K562 (cell line): ENCODE measurements around the gene SRRT. TPM values are rescaled to one million over a fixed set of nuclear protein-coding genes. Genes with fewer than 3 reads are reported as not detected.

ENCODE experiments used
- ATF2 ChIP-seq: sonication (generic); formaldehyde crosslinking; IDR thresholded peaks from 2 replicates; pipeline ENCODE4 v1.8.1; 2022; ENCODE audit warnings: missing genetic modification reagents
- CREM ChIP-seq: IDR thresholded peaks from 2 replicates; pipeline ENCODE4 v1.6.1; 2014; ENCODE audit warnings: antibody characterized with exemption, low read depth
- DMBX1 ChIP-seq: fragments of 250-450 bp; sonication (Bioruptor Pico); IDR thresholded peaks from 2 replicates; pipeline ENCODE4 v1.8.0; 2022; ENCODE audit warnings: inconsistent platforms, mild to moderate bottlenecking, moderate library complexity, borderline replicate concordance
- GABPB2 ChIP-seq: fragments of 250-450 bp; sonication (Bioruptor Pico); conservative IDR thresholded peaks from 2 replicates; pipeline ENCODE4 v1.5.1; 2021; ENCODE audit warnings: mild to moderate bottlenecking
- HMGN3 ChIP-seq: IDR thresholded peaks from 2 replicates; pipeline ENCODE4 v1.6.1; 2011; ENCODE audit warnings: borderline replicate concordance, low read depth, mild to moderate bottlenecking, mixed read lengths, low read length; ENCODE audit not compliant: insufficient read length; ENCODE audit errors: extremely low read depth
- JUN ChIP-seq, 2 experiments: sonication (generic) in 1 of 2; formaldehyde crosslinking in 1 of 2; IDR thresholded peaks; 2 replicates each; pipeline versions ENCODE4 v1.6.1 to v1.8.0; 2012 to 2022; ENCODE audit warnings: borderline replicate concordance in 2 of 2, mild to moderate bottlenecking in 2 of 2, improper control_type of control experiment in 1 of 2, low read depth in 1 of 2, low read length in 1 of 2, missing genetic modification reagents in 1 of 2
- KAT8 ChIP-seq: fragments of 450-650 bp; IDR thresholded peaks from 2 replicates; pipeline ENCODE4 v1.6.1; 2016; ENCODE audit warnings: low read depth, mild to moderate bottlenecking
- MBD2 ChIP-seq: sonication (generic); IDR thresholded peaks from 2 replicates; pipeline ENCODE4 v1.6.1; 2016; ENCODE audit warnings: low read depth, borderline replicate concordance
- MITF ChIP-seq: IDR thresholded peaks from 2 replicates; pipeline ENCODE4 v1.6.1; 2014; ENCODE audit warnings: antibody characterized with exemption
- NFE2 ChIP-seq: IDR thresholded peaks from 2 replicates; pipeline ENCODE4 v1.6.1; 2014; ENCODE audit warnings: antibody characterized with exemption, low read depth
- NR1H2 ChIP-seq: sonication (generic); formaldehyde crosslinking; IDR thresholded peaks from 2 replicates; pipeline ENCODE4 v1.4.0; 2020; ENCODE audit warnings: mild to moderate bottlenecking, missing genetic modification reagents
- PHB ChIP-seq: fragments of 250-450 bp; sonication (Bioruptor Pico); IDR thresholded peaks from 2 replicates; pipeline ENCODE4 v1.5.0; 2021
- PHF8 ChIP-seq: fragments of 200-600 bp; sonication (generic); IDR thresholded peaks from 2 replicates; pipeline ENCODE4 v1.6.1; 2012; ENCODE audit warnings: mixed run types, mild to moderate bottlenecking, inconsistent platforms, low read length, moderate library complexity, borderline replicate concordance
- POLR2AphosphoS5 ChIP-seq: IDR thresholded peaks from 2 replicates; pipeline ENCODE4 v1.6.1; 2011; ENCODE audit warnings: mild to moderate bottlenecking, low read depth, low read length, moderate library complexity; ENCODE audit not compliant: control insufficient read depth, insufficient read depth
- RBBP5 ChIP-seq: fragments of 200-600 bp; sonication (generic); IDR thresholded peaks from 2 replicates; pipeline ENCODE4 v1.6.1; 2012; ENCODE audit warnings: borderline replicate concordance, mild to moderate bottlenecking, low read length, control low read depth, inconsistent platforms; ENCODE audit not compliant: insufficient read depth, poor library complexity, severe bottlenecking
- RBFOX2 ChIP-seq: fragments of 200-400 bp; formaldehyde crosslinking; IDR thresholded peaks from 2 replicates; pipeline ENCODE4 v1.6.1; 2017; ENCODE audit warnings: low read depth, mild to moderate bottlenecking, low read length, moderate library complexity
- RFX5 ChIP-seq: IDR thresholded peaks from 2 replicates; pipeline ENCODE4 v1.6.1; 2011; ENCODE audit warnings: low read depth, mild to moderate bottlenecking, improper control_type of control experiment, low read length
- ZNF274 ChIP-seq: IDR thresholded peaks from 2 replicates; pipeline ENCODE4 v1.6.1; 2011; ENCODE audit warnings: low read depth, mild to moderate bottlenecking, low read length, moderate library complexity, borderline replicate concordance
- ZNF609 ChIP-seq: sonication (generic); formaldehyde crosslinking; IDR thresholded peaks from 2 replicates; pipeline ENCODE4 v1.8.1; 2023; ENCODE audit warnings: missing genetic modification reagents, mild to moderate bottlenecking, borderline replicate concordance
- polyA plus RNA-seq, 8 experiments: library from polyadenylated mRNA; depleted of rRNA in 4 of 8; stranded (reverse) in 5 of 8; unstranded in 3 of 8; fragments of >200 nt; fragmentation: Nextera tagmentation in 2 of 8; fragmentation: Illumina TruSeq in 1 of 8; extraction: Ambion mirVana in 2 of 8; extraction: Trizol in 1 of 8; gene quantifications; 2 replicates each; pipeline versions ENCODE4 v1.2.1 to v1.2.3, GENCODE V29; 2011 to 2014; ENCODE audit warnings: inconsistent platforms in 1 of 8, missing spikeins in 1 of 8
- total RNA-seq, 7 experiments: library from RNA; depleted of rRNA in 6 of 7; stranded (reverse); fragments of >200 nt in 6 of 7; fragmentation: Illumina TruSeq in 2 of 7; extraction: Trizol in 2 of 7; gene quantifications; 2 replicates each; pipeline versions ENCODE4 v1.2.1 to v1.2.3, GENCODE V29; 2011 to 2021; ENCODE audit warnings: low replicate concordance in 1 of 7

SRRT gene
- total and polyA plus RNA-seq, 9 of the 15 experiments (the other 6 are each of a cell fraction or from before 2014, with no cell fraction given), result 10.3 to 263 (median 84.4) TPM

GRCh38 chr7:100874577-100875355 lies at the start of gene SRRT (continued):
- TF ChIP-seq PHB (peak; percentile 51; the same call in 1 of the 2 replicates), ZNF274 (no peak), MITF (no peak), RFX5 (no peak), POLR2AphosphoS5 (peak; percentile 92), ZNF609 (peak; percentile 19; the same call in 1 of the 2 replicates), NR1H2 (CRISPR knock-in tag) (peak; percentile 33; the same call in 1 of the 2 replicates), RBFOX2 (peak; percentile 98), PHF8 (peak; percentile 97), HMGN3 (peak; percentile 91), RBBP5 (peak; percentile 87), MBD2 (peak; percentile 88; the same call in 1 of the 2 replicates), CREM (peak; percentile 88), KAT8 (peak; percentile 99), JUN (IDR thresholded peaks at IDR 0.05; ENCODE audit: borderline replicate concordance, low read depth, low read length) (0 out of 2 replicates have a peak, but pooled peaks have one; percentile 7), JUN (CRISPR knock-in tag; IDR thresholded peaks at IDR 0.05; ENCODE audit: borderline replicate concordance) (peak; percentile 80; the same call in 1 of the 2 replicates), ATF2 (CRISPR knock-in tag) (no peak), NFE2 (no peak), GABPB2 (CRISPR knock-in tag) (no peak), DMBX1 (peak; percentile 71; the same call in 1 of the 2 replicates)
